ENCODE results near the gene UCP2. TPM values are rescaled to one million over a fixed set of nuclear protein-coding genes. Genes with fewer than 3 reads are reported as not detected.

The UCP2 gene
- total RNA-seq, 1 donor from 2014 or later = 103 TPM

- no peak overlapping the region for H3K4me3 Mint-ChIP-seq (ENCODE audit: low read depth)
- no peak overlapping the region for H3K27ac Mint-ChIP-seq
- peaks cover 19% of the 10 kb centered on the region for H3K4me1 Mint-ChIP-seq (ENCODE audit: low read depth)
- TF ChIP-seq, protein P1, sequence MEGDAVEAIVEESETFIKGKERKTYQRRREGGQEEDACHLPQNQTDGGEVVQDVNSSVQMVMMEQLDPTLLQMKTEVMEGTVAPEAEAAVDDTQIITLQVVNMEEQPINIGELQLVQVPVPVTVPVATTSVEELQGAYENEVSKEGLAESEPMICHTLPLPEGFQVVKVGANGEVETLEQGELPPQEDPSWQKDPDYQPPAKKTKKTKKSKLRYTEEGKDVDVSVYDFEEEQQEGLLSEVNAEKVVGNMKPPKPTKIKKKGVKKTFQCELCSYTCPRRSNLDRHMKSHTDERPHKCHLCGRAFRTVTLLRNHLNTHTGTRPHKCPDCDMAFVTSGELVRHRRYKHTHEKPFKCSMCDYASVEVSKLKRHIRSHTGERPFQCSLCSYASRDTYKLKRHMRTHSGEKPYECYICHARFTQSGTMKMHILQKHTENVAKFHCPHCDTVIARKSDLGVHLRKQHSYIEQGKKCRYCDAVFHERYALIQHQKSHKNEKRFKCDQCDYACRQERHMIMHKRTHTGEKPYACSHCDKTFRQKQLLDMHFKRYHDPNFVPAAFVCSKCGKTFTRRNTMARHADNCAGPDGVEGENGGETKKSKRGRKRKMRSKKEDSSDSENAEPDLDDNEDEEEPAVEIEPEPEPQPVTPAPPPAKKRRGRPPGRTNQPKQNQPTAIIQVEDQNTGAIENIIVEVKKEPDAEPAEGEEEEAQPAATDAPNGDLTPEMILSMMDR (IDR thresholded peaks at IDR 0.05; ENCODE audit: unreplicated experiment) = no peak
- H3K27me3 Mint-ChIP-seq = no peaks in the 10 kb centered on the region
- H3K9me3 Mint-ChIP-seq (ENCODE audit: low read depth) = no peaks in the 10 kb centered on the region
- DNase-seq (ENCODE audit: low spot score, unreplicated experiment) = no peak
- H3K36me3 Mint-ChIP-seq (ENCODE audit: insufficient read depth) = peaks cover 18% of the 10 kb centered on the region
Measured at GRCh38 chr11:73976451-73977151, 6.0 kb downstream of the UCP2 start.

DNA sequence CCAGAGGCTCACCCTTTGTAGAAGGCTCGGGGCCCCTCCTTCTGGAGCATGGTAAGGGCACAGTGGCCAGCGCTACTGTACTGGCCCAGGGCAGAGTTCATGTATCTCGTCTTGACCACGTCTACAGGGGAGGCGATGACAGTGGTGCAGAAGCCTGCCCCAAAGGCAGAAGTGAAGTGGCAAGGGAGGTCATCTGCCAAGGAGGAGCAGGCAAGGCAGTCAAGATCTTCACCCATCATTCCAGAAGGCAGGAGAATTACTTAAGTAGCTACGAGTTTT lies 7.2 kb downstream of the UCP2 start:
- peaks cover 18% of the 10 kb centered on the region for H3K36me3 Mint-ChIP-seq (ENCODE audit: insufficient read depth)
- no peak overlapping the region for H3K27ac Mint-ChIP-seq
- no peaks in the 10 kb centered on the region for H3K9me3 Mint-ChIP-seq (ENCODE audit: low read depth)
- no peaks in the 10 kb centered on the region for H3K27me3 Mint-ChIP-seq
- H3K4me3 Mint-ChIP-seq (ENCODE audit: low read depth) = no peak overlapping the region
- H3K4me1 Mint-ChIP-seq (ENCODE audit: low read depth) = peaks cover 9% of the 10 kb centered on the region
- no peak for DNase-seq (ENCODE audit: low spot score, unreplicated experiment)
- TF ChIP-seq, protein P1 (IDR thresholded peaks at IDR 0.05; ENCODE audit: unreplicated experiment) = no peak

- Mint-ChIP-seq H3K4me1 (ENCODE audit: low read depth) (peaks cover 3% of the 10 kb centered on the region), H3K27ac (no peak overlapping the region), H3K36me3 (ENCODE audit: insufficient read depth) (peaks cover 17% of the 10 kb centered on the region), H3K9me3 (ENCODE audit: low read depth) (no peaks in the 10 kb centered on the region), H3K4me3 (ENCODE audit: low read depth) (no peak overlapping the region), H3K27me3 (no peaks in the 10 kb centered on the region)
- DNase-seq (ENCODE audit: low spot score, unreplicated experiment) = no peak
- TF ChIP-seq, protein P1 (IDR thresholded peaks at IDR 0.05; ENCODE audit: unreplicated experiment) = no peak
Measured at GRCh38 chr11:73974604-73975478, 7.8 kb downstream of the UCP2 start.

DNA sequence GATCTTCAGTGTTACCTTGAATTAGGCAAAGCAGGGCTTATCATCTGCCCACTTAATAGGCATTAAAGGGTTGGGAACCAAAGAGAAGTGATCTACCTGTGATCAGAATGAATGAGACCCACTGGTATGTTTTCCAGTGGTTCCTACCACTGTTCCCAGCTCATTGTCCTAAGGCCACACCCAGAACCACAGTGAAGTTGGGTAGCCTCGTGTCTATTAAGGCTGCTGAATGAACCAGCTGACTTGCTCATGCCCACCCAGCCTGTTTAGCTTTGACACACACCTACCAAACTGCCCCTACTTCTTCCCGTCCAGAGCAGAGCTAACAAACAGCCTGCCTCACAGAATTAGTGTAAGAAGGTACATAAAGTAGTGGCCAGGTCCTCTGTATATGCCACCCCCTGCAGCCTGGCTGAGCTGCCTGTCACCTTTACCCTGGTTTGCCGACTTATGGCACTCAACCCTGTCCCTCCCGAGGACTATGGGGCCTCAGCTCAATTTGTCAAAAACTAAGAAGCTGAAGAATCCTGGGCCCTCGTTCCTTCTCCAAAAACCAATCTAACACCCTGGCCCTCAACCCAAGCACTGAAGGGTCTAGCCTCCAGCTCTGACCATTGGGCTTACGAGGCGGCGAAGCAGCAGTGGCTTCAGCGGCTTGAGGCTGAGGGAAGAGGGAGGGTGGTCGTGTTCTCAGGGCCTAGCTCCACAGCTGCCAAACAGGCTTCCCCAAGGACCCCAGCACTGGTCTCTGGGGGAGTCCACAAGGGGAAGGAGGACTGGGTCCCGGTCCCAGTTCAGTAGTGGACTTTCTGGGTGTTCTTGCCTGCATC lies 9.8 kb downstream of the UCP2 start:
- H3K36me3 Mint-ChIP-seq (ENCODE audit: insufficient read depth) = peaks cover 14% of the 10 kb centered on the region
- DNase-seq (ENCODE audit: low spot score, unreplicated experiment) = no peak
- TF ChIP-seq, protein P1 (IDR thresholded peaks at IDR 0.05; ENCODE audit: unreplicated experiment) = no peak
- H3K27ac Mint-ChIP-seq = peak overlapping the region; percentile 13
- no peaks in the 10 kb centered on the region for H3K9me3 Mint-ChIP-seq (ENCODE audit: low read depth)
- no peaks in the 10 kb centered on the region for H3K4me1 Mint-ChIP-seq (ENCODE audit: low read depth)
- no peaks in the 10 kb centered on the region for H3K27me3 Mint-ChIP-seq
- no peak overlapping the region for H3K4me3 Mint-ChIP-seq (ENCODE audit: low read depth)

- Mint-ChIP-seq H3K9me3 (ENCODE audit: low read depth) (no peaks in the 10 kb centered on the region), H3K27ac (no peak overlapping the region), H3K27me3 (no peaks in the 10 kb centered on the region), H3K36me3 (ENCODE audit: insufficient read depth) (peaks cover 11% of the 10 kb centered on the region), H3K4me3 (ENCODE audit: low read depth) (no peak overlapping the region), H3K4me1 (ENCODE audit: low read depth) (no peaks in the 10 kb centered on the region)
- TF ChIP-seq, protein P1 (IDR thresholded peaks at IDR 0.05; ENCODE audit: unreplicated experiment) = no peak
- DNase-seq (ENCODE audit: low spot score, unreplicated experiment) = no peak
Measured at GRCh38 chr11:73972187-73972586, 10.5 kb downstream of the UCP2 start.

Data from progenitor cell of endocrine pancreas (in vitro differentiated cells).